Activated CD8-positive, alpha-beta T cell treated with anti-CD3 and anti-CD28 coated beads for 36 hours (primary cell): ENCODE results near the gene SMURF2. TPM values are rescaled to one million over a fixed set of nuclear protein-coding genes. Genes with fewer than 3 reads are reported as not detected.

ENCODE experiments used
- ATAC-seq: fragments of 200-7000 bp; cut with Tn5 transposase; one replicate; pipeline ENCODE4 v1.10.0; 2021; ENCODE audit warnings: mild to moderate bottlenecking, moderate library complexity
- CTCF ChIA-PET: fragments of 350-600 bp; sonication (Branson Sonifier 250); formaldehyde crosslinking; loops from one replicate; lab custom pipeline; 2021; ENCODE audit warnings: antibody characterized with exemption; lab: Charles Lee
- POLR2A ChIA-PET: fragments of 350-600 bp; sonication (Branson Sonifier 250); formaldehyde crosslinking; loops from one replicate; lab custom pipeline; 2021; ENCODE audit warnings: antibody characterized with exemption; lab: Charles Lee
- DNase-seq: peaks from one replicate; pipeline ENCODE4 v3.0.0-alpha.2; 2020
- H3K27ac Mint-ChIP-seq: one replicate; pipeline ENCODE4 v1.8.0; 2021; ENCODE audit warnings: mild to moderate bottlenecking, mixed read lengths
- H3K27me3 Mint-ChIP-seq: one replicate; pipeline ENCODE4 v1.8.0; 2021; ENCODE audit warnings: mixed read lengths
- H3K36me3 Mint-ChIP-seq: one replicate; pipeline ENCODE4 v1.8.0; 2021; ENCODE audit warnings: low read depth, mixed read lengths
- H3K4me1 Mint-ChIP-seq: one replicate; pipeline ENCODE4 v1.8.0; 2021; ENCODE audit warnings: low read depth, mixed read lengths
- H3K4me3 Mint-ChIP-seq: one replicate; pipeline ENCODE4 v1.8.0; 2021; ENCODE audit warnings: mild to moderate bottlenecking, moderate library complexity, mixed read lengths
- H3K9me3 Mint-ChIP-seq: one replicate; pipeline ENCODE4 v1.8.0; 2021; ENCODE audit warnings: mixed read lengths
- CTCF ChIP-seq: fragments of 200-600 bp; IDR thresholded peaks from one replicate; pipeline ENCODE4 v1.8.0; 2022; ENCODE audit warnings: antibody characterized with exemption, mild to moderate bottlenecking
- intact Hi-C: fragments of 100-400 bp; cut with micrococcal nuclease; formaldehyde crosslinking; loops from one replicate; pipeline ENCODE4 v1.10.0; 2022
- microRNA-seq: library from miRNA; unstranded; fragments of <30 nt; microRNA quantifications from one replicate; pipeline ENCODE4 v1.2.0, GENCODE V29; 2022; ENCODE audit warnings: borderline microRNAs expressed, borderline replicate concordance
- total RNA-seq, 2 experiments: library from RNA; stranded (reverse); gene quantifications; one replicate each; pipeline ENCODE4 v1.2.3, GENCODE V29; 2021

Gene SMURF2
- total RNA-seq, 2 experiments from 2014 or later, result 13.8 to 13.9 TPM

- peaks cover 80% of the 10 kb centered on the region for H3K36me3 Mint-ChIP-seq
- peak overlapping the region; percentile 97 for H3K27ac Mint-ChIP-seq
- no peak for DNase-seq
- no peak for ATAC-seq
- intact Hi-C loops, result no loop called here
- ChIA-PET CTCF (interaction anchor here (1.3 to 7.0 kb wide), 6 partner anchors 8 to 158 kb away, joined by 3 to 56 read pairs (median 9); partner anchors contain the start of genes CEP95 and DDX5), POLR2A (interaction anchor here (0.8 to 5.2 kb wide), 9 partner anchors 8 to 350 kb away, joined by 3 to 143 read pairs (median 11); partner anchors contain the start of genes CEP95 and DDX5)
- H3K4me3 Mint-ChIP-seq, result peak overlapping the region; percentile 100
- TF ChIP-seq CTCF, result no peak
- no peaks in the 10 kb centered on the region for H3K9me3 Mint-ChIP-seq
- H3K27me3 Mint-ChIP-seq, result no peaks in the 10 kb centered on the region
- H3K4me1 Mint-ChIP-seq, result peaks cover 63% of the 10 kb centered on the region
Observed at GRCh38 chr17:64497565-64498035, 164.5 kb downstream of the SMURF2 start.

GRCh38 chr17:64496786-64497564 lies 165.1 kb downstream of the SMURF2 start, which contains the start of gene POLG2:
POLG2 (minus strand) TSS chr17:64497054; CDS start chr17:64496968, 86 bp downstream.
- POLR2A ChIA-PET, result interaction anchor here (0.6 to 5.2 kb wide), 11 partner anchors 9 to 349 kb away, joined by 3 to 143 read pairs (median 5); partner anchors contain the start of genes CEP95 and DDX5
- peaks cover 78% of the 10 kb centered on the region for H3K36me3 Mint-ChIP-seq
- H3K9me3 Mint-ChIP-seq, result no peaks in the 10 kb centered on the region
- H3K27ac Mint-ChIP-seq, result peak within 1 kb of the TSS; percentile 97
- H3K4me3 Mint-ChIP-seq, result peak within 1 kb of the TSS; percentile 100
- peak; percentile 69 for TF ChIP-seq CTCF
- H3K4me1 Mint-ChIP-seq, result peaks cover 61% of the 10 kb centered on the region
- intact Hi-C loops, result no loop called here
- H3K27me3 Mint-ChIP-seq, result no peaks in the 10 kb centered on the region
- peak; percentile 97 for DNase-seq
- peak; percentile 83 for ATAC-seq
- CTCF ChIA-PET, result interaction anchor here (0.6 to 7.0 kb wide), 9 partner anchors 9 to 158 kb away, joined by 3 to 56 read pairs (median 3); partner anchors contain the start of genes CEP95 and DDX5

- DNase-seq, result no peak
- Mint-ChIP-seq H3K9me3 (no peaks in the 10 kb centered on the region), H3K4me1 (peaks cover 56% of the 10 kb centered on the region), H3K4me3 (peak overlapping the region; percentile 100), H3K36me3 (peaks cover 77% of the 10 kb centered on the region), H3K27me3 (no peaks in the 10 kb centered on the region), H3K27ac (peak overlapping the region; percentile 97)
- POLR2A ChIA-PET, result interaction anchor here (0.6 to 5.2 kb wide), 7 partner anchors 10 to 154 kb away, joined by 3 to 143 read pairs (median 11); partner anchors contain the start of genes CEP95 and DDX5
- ATAC-seq, result no peak
- intact Hi-C loops, result no loop called here
- CTCF ChIA-PET, result interaction anchor here (0.6 to 7.0 kb wide), 8 partner anchors 9 to 153 kb away, joined by 3 to 56 read pairs (median 6); partner anchors contain the start of genes CEP95 and DDX5
- no peak for TF ChIP-seq CTCF
Observed at GRCh38 chr17:64496348-64496785, 165.7 kb downstream of the SMURF2 start.

Small RNA genes within 50 kb of the gene (microRNA-seq; reads per million reads assigned to microRNA genes)
- gene MIR3064 (11.2 reads per million, percentile 36 among the genes with 10 or more reads in this experiment), gene MIR5047 (1.5 reads per million)

Other genes starting within 250 kb of the SMURF2 start
- gene MILR1, start 213.2 kb downstream of the SMURF2 start, total RNA-seq, result 1 to 10 TPM; 1.3 to 2.3 TPM
- gene POLG2, start 165.3 kb downstream of the SMURF2 start, total RNA-seq, result 10 to 100 TPM; 37.3 to 41.1 TPM
- 100 to 1,000 TPM; 632 to 668 TPM for gene DDX5, start 156.0 kb downstream of the SMURF2 start, total RNA-seq
- gene CEP95, start 155.3 kb downstream of the SMURF2 start, total RNA-seq, result 10 to 100 TPM; 45.2 to 45.7 TPM